ENCODE measurements around the gene WWP2.
"Not testable (repeated sequence)": the region's sequence is repeated elsewhere in the genome, so short reads cannot be mapped to it uniquely, and the experiment has no call there.

The WWP2 gene

DNA sequence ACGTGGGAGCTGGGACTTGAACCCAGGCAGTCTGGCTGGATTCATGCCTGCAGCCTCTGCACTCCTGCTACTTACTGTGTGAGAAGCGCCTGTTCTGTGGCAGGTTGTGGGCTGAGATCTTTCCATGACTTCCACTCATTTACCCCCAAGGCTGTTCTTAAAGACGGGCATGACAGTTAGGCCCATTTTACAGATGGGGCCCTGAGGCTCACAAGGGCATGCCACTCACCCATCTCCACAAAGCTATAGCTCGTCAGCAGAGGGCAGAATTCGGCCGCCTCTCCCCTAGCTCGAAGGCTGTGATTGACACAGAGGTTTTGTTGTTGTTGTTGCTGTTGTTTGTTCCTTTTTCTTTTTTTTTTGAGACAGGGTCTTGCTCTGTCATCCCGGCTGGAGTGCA is 210.8 kb downstream of the WWP2 start:
- not testable (repeated sequence) for H3K27me3 Mint-ChIP-seq; H3K9me3 Mint-ChIP-seq; H3K4me1 Mint-ChIP-seq (ENCODE audit: low read depth); H3K27ac Mint-ChIP-seq; H3K4me3 Mint-ChIP-seq; H3K36me3 Mint-ChIP-seq (ENCODE audit: low read depth)

DNA sequence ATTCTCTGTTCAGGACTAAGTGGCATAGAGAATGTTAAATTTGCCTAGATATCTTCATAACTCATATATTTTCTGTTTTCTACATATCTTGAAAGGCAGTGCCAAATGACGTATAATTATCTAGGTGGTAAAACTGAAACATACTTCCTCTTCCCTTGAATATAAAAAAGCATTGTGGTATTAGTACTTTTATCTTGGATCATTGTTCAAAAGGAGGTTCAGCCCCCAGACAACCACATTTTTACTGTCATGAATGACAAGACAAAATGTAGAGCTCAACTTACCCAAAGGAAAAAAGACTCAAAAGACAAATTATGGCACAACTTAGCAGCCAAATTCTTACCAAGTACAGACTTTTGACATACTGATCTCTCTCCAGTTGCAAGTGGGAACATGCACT is 223.1 kb downstream of the WWP2 start:
- not testable (repeated sequence) for H3K4me3 Mint-ChIP-seq; H3K9me3 Mint-ChIP-seq; H3K4me1 Mint-ChIP-seq (ENCODE audit: low read depth); H3K27ac Mint-ChIP-seq; H3K27me3 Mint-ChIP-seq
- H3K36me3 Mint-ChIP-seq (ENCODE audit: low read depth), result peaks cover 10% of the 10 kb centered on the region

Measured in stimulated activated naive CD8-positive, alpha-beta T cell treated with anti-CD3 and anti-CD28 coated beads, Interleukin-15, Interleukin-2, amounts not matched to agents 100 ng/mL and 50 ng/mL, for 24 hours (primary cell).